Activated T-cell treated with anti-CD3 and anti-CD28 coated beads, Interleukin-2, amount 50 U/mL, for 72 hours (primary cell): ENCODE measurements around the gene RPS14. TPM values are rescaled to one million over a fixed set of nuclear protein-coding genes. Genes with fewer than 3 reads are reported as not detected.

Experiments
- ATAC-seq, 2 donors: fragments of 150-1000 bp; cut with Tn5 transposase; replicated peaks in 1 of 2; 2 replicates each; pipeline ENCODE4 v1.10.0; 2021; ENCODE audit warnings: moderate library complexity in 2 of 2, mild to moderate bottlenecking in 1 of 2
- DNase-seq, 2 donors: peaks; one replicate each; pipeline ENCODE4 v3.0.0; 2021 to 2022; ENCODE audit warnings: mixed read lengths in 1 of 2
- H3K27ac Mint-ChIP-seq: one replicate; pipeline ENCODE4 v1.8.0; 2022; ENCODE audit warnings: mild to moderate bottlenecking, moderate library complexity, mixed read lengths
- H3K27me3 Mint-ChIP-seq: one replicate; pipeline ENCODE4 v1.8.0; 2022; ENCODE audit warnings: low read depth, mixed read lengths
- H3K36me3 Mint-ChIP-seq, 2 donors: one replicate each; pipeline ENCODE4 v1.8.0; 2022; ENCODE audit warnings: mixed read lengths in 2 of 2, mild to moderate bottlenecking in 1 of 2; ENCODE audit not compliant: insufficient read depth in 2 of 2
- H3K4me1 Mint-ChIP-seq: one replicate; pipeline ENCODE4 v1.8.0; 2022; ENCODE audit warnings: low read depth, mixed read lengths
- H3K4me3 Mint-ChIP-seq, 2 donors: one replicate each; pipeline ENCODE4 v1.8.0; 2022; ENCODE audit warnings: mild to moderate bottlenecking in 2 of 2, mixed read lengths in 2 of 2, moderate library complexity in 2 of 2
- H3K9me3 Mint-ChIP-seq, 2 donors: one replicate each; pipeline ENCODE4 v1.8.0; 2022; ENCODE audit warnings: mixed read lengths in 2 of 2
- total RNA-seq, 2 donors: library from RNA; stranded (reverse); gene quantifications; one replicate each; pipeline ENCODE4 v1.2.3, GENCODE V29; 2022

The RPS14 gene
- total RNA-seq, 2 donors from 2014 or later: 2,954 to 3,917 TPM

GRCh38 chr5:150411245-150411979 lies 38.1 kb downstream of the RPS14 start:
- Mint-ChIP-seq H3K36me3 (peaks cover 3 to 5% of the 10 kb centered on the region in 2 donors), H3K4me1 (peaks cover 42% of the 10 kb centered on the region), H3K27ac (peak overlapping the region; percentile 90), H3K9me3 (no peaks in the 10 kb centered on the region), H3K4me3 (peak overlapping the region; percentile 88 to 90), H3K27me3 (no peaks in the 10 kb centered on the region)
- DNase-seq (peak; percentile 71 to 76), ATAC-seq (peak; percentile 28 to 35)

- DNase-seq (peak; percentile 46 to 47), ATAC-seq (peak; percentile 19 to 21)
- Mint-ChIP-seq H3K4me1 (peaks cover 42% of the 10 kb centered on the region), H3K4me3 (peak overlapping the region; percentile 88 to 90), H3K9me3 (no peaks in the 10 kb centered on the region), H3K27me3 (no peaks in the 10 kb centered on the region), H3K36me3 (peaks cover 5% of the 10 kb centered on the region in 2 donors), H3K27ac (peak overlapping the region; percentile 90)
These were observed 38.9 kb downstream of the RPS14 start for GRCh38 chr5:150410524-150411244.

GRCh38 chr5:150409638-150410523 lies 39.7 kb downstream of the RPS14 start:
- Mint-ChIP-seq H3K27ac (peak overlapping the region; percentile 90), H3K4me3 (peak overlapping the region; percentile 88 to 90), H3K4me1 (peaks cover 42% of the 10 kb centered on the region), H3K27me3 (no peaks in the 10 kb centered on the region), H3K36me3 (peaks cover 5% of the 10 kb centered on the region in 2 donors), H3K9me3 (no peaks in the 10 kb centered on the region)
- peak; percentile 21 to 30 for ATAC-seq
- peak; percentile 49 to 56 for DNase-seq

GRCh38 chr5:150408231-150408943 lies 41.2 kb downstream of the RPS14 start:
- Mint-ChIP-seq H3K27ac (no peak overlapping the region), H3K36me3 (peaks cover 5% of the 10 kb centered on the region in 2 donors), H3K4me1 (peaks cover 37% of the 10 kb centered on the region), H3K4me3 (peak overlapping the region in 1 of 2 donors; percentile 43), H3K27me3 (no peaks in the 10 kb centered on the region), H3K9me3 (no peaks in the 10 kb centered on the region)
- DNase-seq: no peak
- no peak for ATAC-seq

- ATAC-seq (no peak), DNase-seq (no peak)
- H3K27ac Mint-ChIP-seq: peak overlapping the region; percentile 76
- H3K9me3 Mint-ChIP-seq: no peaks in the 10 kb centered on the region
- no peaks in the 10 kb centered on the region for H3K27me3 Mint-ChIP-seq
- H3K4me1 Mint-ChIP-seq: peaks cover 31% of the 10 kb centered on the region
- H3K36me3 Mint-ChIP-seq: peaks cover 1 to 7% of the 10 kb centered on the region in 2 donors
- no peak overlapping the region for H3K4me3 Mint-ChIP-seq
These were observed 42.3 kb downstream of the RPS14 start for GRCh38 chr5:150407096-150407720.

GRCh38 chr5:150406723-150407095 lies 42.8 kb downstream of the RPS14 start:
- peaks cover 1 to 7% of the 10 kb centered on the region in 2 donors for H3K36me3 Mint-ChIP-seq
- H3K9me3 Mint-ChIP-seq: no peaks in the 10 kb centered on the region
- no peak for ATAC-seq
- no peaks in the 10 kb centered on the region for H3K27me3 Mint-ChIP-seq
- peak overlapping the region; percentile 76 for H3K27ac Mint-ChIP-seq
- no peak for DNase-seq
- no peak overlapping the region for H3K4me3 Mint-ChIP-seq
- peaks cover 30% of the 10 kb centered on the region for H3K4me1 Mint-ChIP-seq

- H3K27ac Mint-ChIP-seq: peak overlapping the region; percentile 73
- H3K36me3 Mint-ChIP-seq: peaks cover 1 to 7% of the 10 kb centered on the region in 2 donors
- H3K4me3 Mint-ChIP-seq: no peak overlapping the region
- ATAC-seq: no peak
- no peaks in the 10 kb centered on the region for H3K9me3 Mint-ChIP-seq
- H3K4me1 Mint-ChIP-seq: peaks cover 25% of the 10 kb centered on the region
- no peak for DNase-seq
- no peaks in the 10 kb centered on the region for H3K27me3 Mint-ChIP-seq
These were observed 43.3 kb downstream of the RPS14 start for GRCh38 chr5:150406103-150406722.

GRCh38 chr5:150404941-150405816 lies 44.4 kb downstream of the RPS14 start:
- no peaks in the 10 kb centered on the region for H3K9me3 Mint-ChIP-seq
- no peaks in the 10 kb centered on the region for H3K27me3 Mint-ChIP-seq

GRCh38 chr5:150404535-150404934 lies 45.0 kb downstream of the RPS14 start:
- ATAC-seq: no peak
- Mint-ChIP-seq H3K36me3 (peaks cover 0 to 12% of the 10 kb centered on the region in 2 donors), H3K27me3 (no peaks in the 10 kb centered on the region)

More at GRCh38 chr5:150404941-150405816, 44.4 kb downstream of the RPS14 start:
- no peak overlapping the region for H3K4me3 Mint-ChIP-seq
- H3K4me1 Mint-ChIP-seq: peaks cover 15% of the 10 kb centered on the region
- peaks cover 0 to 10% of the 10 kb centered on the region in 2 donors for H3K36me3 Mint-ChIP-seq
- no peak overlapping the region for H3K27ac Mint-ChIP-seq
- DNase-seq (no peak), ATAC-seq (no peak)

GRCh38 chr5:150404121-150404520 lies 45.4 kb downstream of the RPS14 start:
- DNase-seq: no peak
- no peak overlapping the region for H3K27ac Mint-ChIP-seq
- no peak for ATAC-seq
- peaks cover 0 to 12% of the 10 kb centered on the region in 2 donors for H3K36me3 Mint-ChIP-seq
- H3K4me1 Mint-ChIP-seq: peaks cover 7% of the 10 kb centered on the region
- H3K9me3 Mint-ChIP-seq: no peaks in the 10 kb centered on the region
- H3K27me3 Mint-ChIP-seq: no peaks in the 10 kb centered on the region
- H3K4me3 Mint-ChIP-seq: no peak overlapping the region

More at GRCh38 chr5:150404535-150404934, 45.0 kb downstream of the RPS14 start:
- H3K4me3 Mint-ChIP-seq: no peak overlapping the region
- DNase-seq: no peak
- peaks cover 8% of the 10 kb centered on the region for H3K4me1 Mint-ChIP-seq
- H3K9me3 Mint-ChIP-seq: no peaks in the 10 kb centered on the region
- H3K27ac Mint-ChIP-seq: no peak overlapping the region

GRCh38 chr5:150402901-150403342 lies 46.6 kb downstream of the RPS14 start:
- Mint-ChIP-seq H3K36me3 (peaks cover 0 to 14% of the 10 kb centered on the region in 2 donors), H3K9me3 (no peaks in the 10 kb centered on the region), H3K27me3 (no peaks in the 10 kb centered on the region), H3K4me3 (no peak overlapping the region), H3K27ac (no peak overlapping the region), H3K4me1 (no peaks in the 10 kb centered on the region)
- ATAC-seq (no peak), DNase-seq (no peak)
